IMR-90 (cell line): ENCODE measurements around the gene PKNOX1. TPM values are rescaled to one million over a fixed set of nuclear protein-coding genes. Genes with fewer than 3 reads are reported as not detected.
"Not testable (repeated sequence)": the region's sequence is repeated elsewhere in the genome, so short reads cannot be mapped to it uniquely, and the experiment has no call there.

Source experiments
- ATAC-seq: fragments of 200-7000 bp; cut with Tn5 transposase; 2 replicates; pipeline ENCODE4 v1.9.1; 2020; ENCODE audit warnings: low read depth, mild to moderate bottlenecking, moderate library complexity
- BruUV-seq: library from RNA; stranded (reverse); fragments of 400-500 nt; replicated peaks from 2 replicates; lab custom pipeline; 2021; lab: Mats Ljungman, UMichigan
- CTCF ChIA-PET: fragments of 300-600 bp; formaldehyde crosslinking; extraction: SDS; loops from one replicate; lab custom pipeline; 2021; ENCODE audit warnings: antibody characterized with exemption; lab: Yijun Ruan, JAX
- POLR2A ChIA-PET: fragments of 300-600 bp; sonication (Branson Sonifier 250); formaldehyde crosslinking; loops from one replicate; lab custom pipeline; 2022; ENCODE audit warnings: antibody characterized with exemption; ENCODE audit not compliant: unreplicated experiment; lab: Charles Lee
- DNase-seq: peaks from one replicate; pipeline ENCODE4 v3.0.0; 2013
- H2AFZ ChIP-seq: replicated peaks from 2 replicates; pipeline ENCODE3; 2013; ENCODE audit warnings: low read length, mild to moderate bottlenecking; ENCODE audit not compliant: poor library complexity
- H2AK5ac ChIP-seq: 2 replicates; pipeline ENCODE4 v1.6.1; 2013; ENCODE audit warnings: low read depth, low read length, inconsistent platforms
- H2AK9ac ChIP-seq: replicated peaks from 2 replicates; pipeline ENCODE3; 2013; ENCODE audit warnings: mild to moderate bottlenecking, low read depth, low read length, moderate library complexity; ENCODE audit not compliant: poor library complexity
- H2BK120ac ChIP-seq: 2 replicates; pipeline ENCODE4 v1.6.1; 2013; ENCODE audit warnings: low read depth, low read length, inconsistent platforms
- H2BK15ac ChIP-seq: 3 replicates; pipeline ENCODE4 v1.6.1; 2013; ENCODE audit warnings: low read depth, low read length, inconsistent platforms
- H2BK20ac ChIP-seq: 2 replicates; pipeline ENCODE4 v1.6.1; 2013; ENCODE audit warnings: low read depth, mild to moderate bottlenecking, inconsistent platforms, low read length, moderate library complexity
- H2BK5ac ChIP-seq: 2 replicates; pipeline ENCODE4 v1.6.1; 2013; ENCODE audit warnings: mild to moderate bottlenecking, low read depth, low read length, inconsistent platforms; ENCODE audit not compliant: poor library complexity, severe bottlenecking
- H3K14ac ChIP-seq: replicated peaks from 2 replicates; pipeline ENCODE4 v1.6.1; 2013; ENCODE audit warnings: low read depth, low read length, inconsistent platforms
- H3K18ac ChIP-seq: 2 replicates; pipeline ENCODE4 v1.6.1; 2013; ENCODE audit warnings: low read depth, low read length, control low read depth
- H3K23ac ChIP-seq: 2 replicates; pipeline ENCODE4 v1.6.1; 2013; ENCODE audit warnings: low read depth, low read length, inconsistent platforms
- H3K27ac ChIP-seq: 2 replicates; pipeline ENCODE4 v1.5.1; 2013; ENCODE audit warnings: mild to moderate bottlenecking, control low read depth, low read length; ENCODE audit not compliant: insufficient read depth
- H3K27me3 ChIP-seq: 2 replicates; pipeline ENCODE4 v1.6.1; 2013; ENCODE audit warnings: low read length; ENCODE audit not compliant: control insufficient read depth, insufficient read depth
- H3K36me3 ChIP-seq: 2 replicates; pipeline ENCODE4 v1.6.1; 2013; ENCODE audit warnings: low read length, mixed read lengths; ENCODE audit not compliant: control insufficient read depth, insufficient read depth
- H3K4ac ChIP-seq: 2 replicates; pipeline ENCODE4 v1.6.1; 2013; ENCODE audit warnings: low read depth, low read length, inconsistent platforms
- H3K4me1 ChIP-seq: 2 replicates; pipeline ENCODE4 v1.6.1; 2013; ENCODE audit warnings: low read length, mixed read lengths; ENCODE audit not compliant: control insufficient read depth, insufficient read depth
- H3K4me2 ChIP-seq: 2 replicates; pipeline ENCODE4 v1.6.1; 2013; ENCODE audit warnings: low read depth, mild to moderate bottlenecking, control low read depth, low read length, moderate library complexity
- H3K4me3 ChIP-seq: 2 replicates; pipeline ENCODE4 v1.5.1; 2013; ENCODE audit warnings: low read depth, mild to moderate bottlenecking, control low read depth, low read length, moderate library complexity; ENCODE audit not compliant: insufficient read depth
- H3K56ac ChIP-seq: 2 replicates; pipeline ENCODE4 v1.6.1; 2013; ENCODE audit warnings: low read length, inconsistent platforms; ENCODE audit not compliant: insufficient read depth; ENCODE audit errors: extremely low read depth
- H3K79me1 ChIP-seq, 2 experiments: 2 replicates each; pipeline ENCODE4 v1.6.1; 2013; ENCODE audit warnings: low read length in 2 of 2, inconsistent platforms in 1 of 2, low read depth in 1 of 2
- H3K9ac ChIP-seq: 2 replicates; pipeline ENCODE4 v1.6.1; 2013; ENCODE audit warnings: low read depth, low read length, control low read depth
- H3K9me1 ChIP-seq: 2 replicates; pipeline ENCODE4 v1.6.1; 2013; ENCODE audit warnings: low read length, inconsistent platforms; ENCODE audit not compliant: insufficient read depth
- H3K9me3 ChIP-seq: 2 replicates; pipeline ENCODE4 v1.6.1; 2013; ENCODE audit warnings: low read length; ENCODE audit not compliant: control insufficient read depth, insufficient read depth
- H4K20me1 ChIP-seq: 2 replicates; pipeline ENCODE4 v1.6.1; 2013; ENCODE audit warnings: low read length, inconsistent platforms; ENCODE audit not compliant: insufficient read depth
- H4K5ac ChIP-seq: 2 replicates; pipeline ENCODE4 v1.6.1; 2013; ENCODE audit warnings: mild to moderate bottlenecking, low read depth, low read length, control low read depth
- H4K8ac ChIP-seq, 2 experiments: 2 replicates each; pipeline ENCODE4 v1.6.1; 2013; ENCODE audit warnings: low read depth in 2 of 2, low read length in 2 of 2, control low read depth in 1 of 2, inconsistent platforms in 1 of 2
- H4K91ac ChIP-seq: 2 replicates; pipeline ENCODE4 v1.6.1; 2013; ENCODE audit warnings: low read depth, low read length, inconsistent platforms; ENCODE audit not compliant: insufficient read depth
- CEBPB ChIP-seq: IDR thresholded peaks from 2 replicates; pipeline ENCODE4 v1.6.1; 2012; ENCODE audit warnings: low read depth, low read length, improper control_type of control experiment
- CHD1 ChIP-seq: IDR thresholded peaks from 2 replicates; pipeline ENCODE4 v1.6.1; 2012; ENCODE audit warnings: low read depth, low read length, improper control_type of control experiment
- FOS ChIP-seq: fragments of 150-350 bp; IDR thresholded peaks from 2 replicates; pipeline ENCODE4 v1.6.1; 2016; ENCODE audit warnings: low read depth, low read length
- NFE2L2 ChIP-seq: fragments of 150-350 bp; IDR thresholded peaks from 2 replicates; pipeline ENCODE4 v1.6.1; 2016; ENCODE audit warnings: low read depth, mild to moderate bottlenecking, low read length
- RFX5 ChIP-seq: IDR thresholded peaks from 2 replicates; pipeline ENCODE4 v1.8.0; 2012; ENCODE audit warnings: low read depth, mild to moderate bottlenecking, low read length, moderate library complexity
- SMC3 ChIP-seq: fragments of 150-350 bp; IDR thresholded peaks from 2 replicates; pipeline ENCODE4 v1.6.1; 2016; ENCODE audit warnings: low read depth, mild to moderate bottlenecking, antibody characterized with exemption, low read length, moderate library complexity
- WGBS, 2 experiments: methylation state at CpG; one replicate each; pipeline versions ENCODE4 v1.1.5 to v1.1.7; 2013; ENCODE audit warnings: missing lambda C conversion rate in 2 of 2; ENCODE audit not compliant: insufficient read length in 1 of 2; ENCODE audit errors: extremely low coverage in 2 of 2; 5-methylcytosine and 5-hydroxymethylcytosine counted together
- dilution Hi-C: fragments of 300-500 bp; cut with HindIII; formaldehyde crosslinking; loops from one replicate; pipeline ENCODE4 v1.14.3; 2018; ENCODE audit warnings: low sequenced_read_pairs; ENCODE audit not compliant: unreplicated experiment
- in situ Hi-C: fragments of 300-500 bp; cut with MboI; formaldehyde crosslinking; loops from 3 replicates; pipeline ENCODE4 v1.14.3; 2019; ENCODE audit warnings: low sequenced_read_pairs, inconsistent platforms, mixed read lengths
- intact Hi-C: fragments of 100-400 bp; cut with micrococcal nuclease; formaldehyde crosslinking; loops from 2 replicates; pipeline ENCODE4 v1.10.0; 2022
- polyA plus RNA-seq, 3 experiments: library from polyadenylated mRNA; depleted of rRNA; stranded (reverse); fragments of >200 nt; gene quantifications; 2 replicates each; pipeline ENCODE4 v1.2.3, GENCODE V29; 2012; ENCODE audit warnings: low replicate concordance in 1 of 3
- total RNA-seq: library from RNA; depleted of rRNA; stranded (reverse); fragments of >200 nt; gene quantifications from 2 replicates; pipeline ENCODE4 v1.2.3, GENCODE V29; 2012

Gene PKNOX1
- total and polyA plus RNA-seq, 2 of the 4 experiments (the other 2 are of a cell fraction), result 35.0 to 61.0 TPM

DNA sequence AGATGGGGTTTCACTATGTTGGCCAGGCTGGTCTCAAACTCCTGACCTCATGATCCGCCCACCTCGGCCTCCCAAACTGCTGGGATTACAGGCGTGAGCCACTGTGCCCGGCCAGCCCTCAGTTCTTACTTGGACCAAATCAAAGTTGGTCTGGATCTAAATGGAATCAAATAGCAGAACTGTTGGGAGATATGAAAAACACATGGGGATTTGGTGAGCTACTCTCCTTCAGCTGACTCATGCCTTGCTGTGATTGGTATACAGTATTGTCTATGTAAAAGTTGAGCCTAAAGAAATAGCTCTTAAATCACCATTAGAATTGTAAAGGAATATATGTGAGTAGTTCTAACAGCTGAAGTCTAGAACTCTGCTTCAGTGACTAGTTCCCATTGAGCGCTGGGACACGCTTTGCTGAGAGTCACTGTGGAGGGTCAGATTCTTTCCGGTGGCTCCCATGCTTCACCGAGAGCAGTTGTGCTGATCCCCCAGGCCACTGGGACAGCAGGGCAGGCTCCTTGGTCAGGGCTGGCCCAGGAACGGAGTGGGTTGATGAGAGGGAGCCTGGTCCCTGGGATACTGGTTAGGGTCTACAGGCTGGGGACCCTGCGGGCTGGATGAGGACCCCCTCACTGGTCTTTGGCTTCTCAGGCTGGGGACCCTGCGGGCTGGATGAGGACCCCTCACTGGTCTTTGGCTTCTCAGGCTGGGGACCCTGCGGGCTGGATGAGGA is 14.0 kb downstream of the PKNOX1 start:
- Histone ChIP-seq H2BK120ac (peak overlapping the region; percentile 41), H2BK20ac (peak overlapping the region; percentile 6; the same call in 1 of the 2 replicates)
- BruUV-seq, result no TSS peak

DNA sequence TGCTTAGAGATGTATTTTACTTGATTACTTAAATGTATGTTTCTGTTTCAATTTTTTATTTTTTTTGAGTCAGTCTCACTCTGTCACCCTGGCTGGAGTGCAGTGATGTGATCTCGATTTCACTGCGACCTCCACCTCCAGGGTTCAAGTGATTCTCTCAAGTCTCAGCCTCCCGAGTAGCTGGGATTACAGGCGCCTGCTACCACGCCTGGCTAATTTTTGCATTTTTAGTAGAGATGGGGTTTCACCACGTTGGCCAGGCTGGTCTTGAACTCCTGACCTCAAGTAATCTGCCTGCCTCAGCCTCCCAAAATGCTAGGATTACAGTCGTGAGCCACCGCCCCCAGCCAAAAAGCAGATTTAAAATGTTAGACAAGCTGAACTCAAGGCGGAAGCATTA is 15.0 kb downstream of the PKNOX1 start:
- H3K14ac ChIP-seq, result 0 out of 2 replicates have a peak overlapping the region, but pooled peaks have one; percentile 49
- H3K4me3 ChIP-seq, H3K27me3 ChIP-seq, H4K91ac ChIP-seq, H4K20me1 ChIP-seq, intact Hi-C loops, DNase-seq, in situ Hi-C loops, POLR2A ChIA-PET, H2AFZ ChIP-seq, H2AK9ac ChIP-seq, BruUV-seq, ATAC-seq, H3K23ac ChIP-seq, H3K56ac ChIP-seq, H3K9ac ChIP-seq, CTCF ChIA-PET, H3K9me3 ChIP-seq, dilution Hi-C loops, H3K4me2 ChIP-seq, H3K36me3 ChIP-seq: not testable (repeated sequence)
- peak overlapping the region; percentile 26; the same call in 1 of the 2 replicates for H4K5ac ChIP-seq
- WGBS, 2 experiments, result no CpG with 5 or more reads among the region's 9 CpGs
- H3K4me1 ChIP-seq, result peaks cover 34% of the 10 kb centered on the region
- peak overlapping the region; percentile 80 for H2AK5ac ChIP-seq
- peaks cover 30% of the 10 kb centered on the region for H3K9me1 ChIP-seq
- H2BK120ac ChIP-seq, result peak overlapping the region; percentile 70; the same call in 1 of the 2 replicates
- H3K27ac ChIP-seq, result peak overlapping the region; percentile 40; the same call in 1 of the 2 replicates
- peak overlapping the region; percentile 65 for H2BK5ac ChIP-seq
- H3K4ac ChIP-seq, result peak overlapping the region; percentile 71; the same call in 1 of the 2 replicates
- peak overlapping the region; percentile 70; the same call in 1 of the 3 replicates for H2BK15ac ChIP-seq
- peak overlapping the region; percentile 41; the same call in 1 of the 2 replicates for H3K18ac ChIP-seq
- H4K8ac ChIP-seq, result peak overlapping the region; percentile 37 to 49; a peak in 2 of 4 replicates
- peaks cover 44 to 80% of the 10 kb centered on the region in 2 experiments for H3K79me1 ChIP-seq
- H2BK20ac ChIP-seq, result peak overlapping the region; percentile 20

More for the DNA sequence above, 14.0 kb downstream of the PKNOX1 start:
- no peak overlapping the region for H3K4me2 ChIP-seq
- peak overlapping the region in 1 of 2 experiments; percentile 33; a peak in 2 of 4 replicates for H4K8ac ChIP-seq
- peaks cover 34% of the 10 kb centered on the region for H3K4me1 ChIP-seq
- peak overlapping the region; percentile 88; the same call in 2 of the 3 replicates for H2BK15ac ChIP-seq
- peaks cover 32% of the 10 kb centered on the region for H3K9me1 ChIP-seq
- peak overlapping the region; percentile 91 for H4K5ac ChIP-seq
- dilution Hi-C loops (no loop called here), in situ Hi-C loops (no loop called here), intact Hi-C loops (no loop called here)
- no peak overlapping the region for H3K4me3 ChIP-seq
- POLR2A ChIA-PET, result interaction anchor here (0.5 kb wide), 2 partner anchors 11 to 31 kb away, joined by 9 to 12 read pairs; no protein-coding TSS in a partner anchor
- H3K9ac ChIP-seq, result no peak overlapping the region
- peak overlapping the region; percentile 62 for H2BK5ac ChIP-seq
- H4K20me1 ChIP-seq, result no peaks in the 10 kb centered on the region
- H2AK5ac ChIP-seq, result peak overlapping the region; percentile 72
- H3K4ac ChIP-seq, result peak overlapping the region; percentile 59
- WGBS, 2 experiments, result 94% methylated on average over 7 of the region's 12 CpGs; no CpG with 5 or more reads in 1 of the 2 experiments
- ATAC-seq, result peak; percentile 64
- H2AFZ ChIP-seq, result peak overlapping the region; percentile 9
- H3K27ac ChIP-seq, result peak overlapping the region; percentile 92
- no peaks in the 10 kb centered on the region for H3K9me3 ChIP-seq
- TF ChIP-seq CEBPB, result no peak
- peak; percentile 21; the same call in 1 of the 2 replicates for TF ChIP-seq FOS
- no peak for TF ChIP-seq CHD1
- TF ChIP-seq SMC3, result no peak
- peak; percentile 33; the same call in 1 of the 2 replicates for TF ChIP-seq NFE2L2
- no peak for TF ChIP-seq RFX5
- peak overlapping the region; percentile 68 for H2AK9ac ChIP-seq
- DNase-seq, result peak; percentile 82
- peak overlapping the region; percentile 67 for H4K91ac ChIP-seq
- peaks cover 46 to 79% of the 10 kb centered on the region in 2 experiments for H3K79me1 ChIP-seq
- peak overlapping the region; percentile 4 for H3K14ac ChIP-seq
- H3K18ac ChIP-seq, result peak overlapping the region; percentile 86
- H3K56ac ChIP-seq, result no peak overlapping the region
- CTCF ChIA-PET, result no interaction called here
- H3K36me3 ChIP-seq, result no peaks in the 10 kb centered on the region
- H3K23ac ChIP-seq, result no peak overlapping the region
- H3K27me3 ChIP-seq, result no peaks in the 10 kb centered on the region
